Lung (tissue), 10 donors: ENCODE results near the gene POTEJ. TPM values are rescaled to one million over a fixed set of nuclear protein-coding genes. Genes with fewer than 3 reads are reported as not detected.
"Not testable (repeated sequence)": the region's sequence is repeated elsewhere in the genome, so short reads cannot be mapped to it uniquely, and the experiment has no call there.

Source experiments
- ATAC-seq: fragments of 200-7000 bp; cut with Tn5 transposase; one replicate; pipeline ENCODE4 v1.9.1; 2020; ENCODE audit warnings: moderate number of reproducible peaks; ENCODE audit not compliant: insufficient read depth, low FRiP score
- DNase-seq, 3 donors: peaks; one replicate each; pipeline ENCODE4 v3.0.0-alpha.2; 2013 to 2017
- H3K27ac ChIP-seq, 2 donors: one replicate each; pipeline ENCODE4 v1.5.1; 2013; ENCODE audit warnings: mild to moderate bottlenecking in 2 of 2, moderate library complexity in 2 of 2, control low read depth in 1 of 2, inconsistent platforms in 1 of 2, low read depth in 1 of 2, low read length in 1 of 2
- H3K27me3 ChIP-seq, 3 donors: one replicate each; pipeline ENCODE4 v1.5.1; 2013; ENCODE audit warnings: low read length in 2 of 3; ENCODE audit not compliant: control insufficient read depth in 3 of 3, insufficient read depth in 3 of 3
- H3K36me3 ChIP-seq, 4 donors: one replicate each; pipeline ENCODE4 v1.5.1; 2013; ENCODE audit warnings: low read length in 4 of 4, mild to moderate bottlenecking in 1 of 4, moderate library complexity in 1 of 4; ENCODE audit not compliant: control insufficient read depth in 4 of 4, insufficient read depth in 4 of 4
- H3K4me1 ChIP-seq, 5 donors: one replicate each; pipeline ENCODE4 v1.5.1; 2013; ENCODE audit warnings: low read length in 5 of 5, mild to moderate bottlenecking in 2 of 5, moderate library complexity in 1 of 5; ENCODE audit not compliant: control insufficient read depth in 5 of 5, insufficient read depth in 5 of 5
- H3K4me3 ChIP-seq: one replicate; pipeline ENCODE4 v1.5.1; 2013; ENCODE audit warnings: mild to moderate bottlenecking, control low read depth, moderate library complexity
- H3K9ac ChIP-seq, 2 donors: one replicate each; pipeline ENCODE4 v1.5.1; 2013; ENCODE audit warnings: low read length in 2 of 2, control low read depth in 1 of 2; ENCODE audit not compliant: insufficient read depth in 1 of 2
- H3K9me3 ChIP-seq, 4 donors: one replicate each; pipeline ENCODE4 v1.5.1; 2013; ENCODE audit warnings: low read length in 3 of 4, mild to moderate bottlenecking in 1 of 4, moderate library complexity in 1 of 4; ENCODE audit not compliant: control insufficient read depth in 4 of 4, insufficient read depth in 3 of 4
- WGBS, 2 donors: extraction: QIAGEN DNeasy Blood & Tissue Kit; methylation state at CpG; one replicate each; pipeline ENCODE4 v1.1.7; 2013; 5-methylcytosine and 5-hydroxymethylcytosine counted together
- polyA plus RNA-seq, 2 donors: library from polyadenylated mRNA; stranded (reverse); fragments of 200-250 nt; gene quantifications; one replicate each; pipeline ENCODE4 v1.2.1, GENCODE V29; 2013
- total RNA-seq, 2 donors: library from RNA; depleted of rRNA in 1 of 2; stranded (reverse); fragments of >200 nt in 1 of 2; gene quantifications; one replicate each; pipeline ENCODE4 v1.2.1, GENCODE V29; 2014 to 2021
- donor health status: Bipolar disorder and iron deficiency.
- donor health status: healthy.
- donor health status: DM: yes; HTN: yes; CAD: no.

The POTEJ gene
- total and polyA plus RNA-seq, 4 donors, result 0.09 to 1.8 TPM; not detected in 2

DNA sequence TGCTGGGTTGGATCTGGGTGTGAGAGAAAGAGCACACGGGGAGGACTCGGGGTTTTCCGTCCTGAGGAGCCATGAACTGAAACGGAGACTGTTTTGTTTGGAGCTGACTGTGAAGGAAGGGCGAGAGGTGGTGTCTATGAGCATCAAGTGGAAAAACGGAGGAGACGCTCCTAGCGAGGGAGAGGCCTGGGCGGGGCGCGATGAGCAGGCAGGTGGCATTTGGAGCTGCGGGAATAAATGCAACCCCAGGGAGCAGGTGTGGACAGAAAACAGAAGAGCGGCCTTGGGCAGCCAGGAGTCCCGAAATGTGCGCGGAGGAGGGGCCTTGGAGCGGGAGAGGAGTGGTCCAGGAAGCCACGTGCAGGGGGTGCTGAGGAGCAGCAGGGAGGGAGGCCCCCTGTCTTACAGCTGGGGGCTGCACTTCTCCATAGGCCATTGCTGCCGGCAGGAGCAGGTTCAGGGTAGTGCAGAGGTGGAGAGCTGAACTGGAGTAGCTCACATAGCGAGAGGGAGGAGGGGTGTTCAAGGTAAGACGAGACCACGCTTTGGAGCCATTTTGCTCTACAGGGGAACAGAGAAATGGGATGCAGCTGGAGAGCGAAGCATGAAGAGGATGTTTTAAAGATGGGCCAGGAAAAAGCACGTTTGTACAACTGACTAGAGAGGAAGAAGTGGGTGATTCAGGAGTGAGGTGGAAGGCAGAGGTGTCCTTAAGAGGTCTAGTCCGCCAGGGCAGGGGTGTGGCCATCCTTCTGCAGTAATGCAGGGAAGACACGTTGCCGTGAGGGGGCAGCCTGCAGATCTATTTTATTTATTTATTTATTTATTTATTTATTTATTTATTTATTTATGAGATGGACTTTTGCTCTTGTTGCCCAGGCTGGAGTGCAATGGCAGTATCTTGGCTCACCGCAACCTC is 2.0 kb upstream of the POTEJ start:
- not testable (repeated sequence) for H3K27ac ChIP-seq, H3K9me3 ChIP-seq, ATAC-seq, H3K27me3 ChIP-seq, H3K36me3 ChIP-seq, H3K4me1 ChIP-seq, H3K9ac ChIP-seq, H3K4me3 ChIP-seq, DNase-seq
- 48 to 58% methylated on average over 3 to 4 of the region's 28 CpGs for WGBS, 2 donors

DNA sequence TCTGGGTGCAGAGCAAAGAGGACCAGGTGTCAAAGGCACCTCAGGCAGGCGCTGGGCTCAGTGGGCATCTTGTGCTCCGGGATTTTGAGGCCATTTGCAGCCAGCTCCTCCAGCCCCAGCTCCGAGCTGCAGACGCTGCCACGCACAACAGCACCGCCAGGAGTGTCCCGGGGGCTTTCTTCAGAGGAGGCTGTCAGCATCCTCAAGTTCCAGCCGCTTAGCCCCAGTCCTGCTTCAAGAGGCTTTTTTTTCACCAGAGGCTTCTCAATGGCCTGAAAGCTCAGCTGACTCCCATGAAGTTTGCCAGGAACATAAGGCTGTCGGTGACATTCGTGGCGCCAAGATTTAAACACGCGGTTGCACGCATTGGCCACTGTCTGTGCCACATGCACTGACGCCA is 754 bp upstream of the POTEJ start:
- not testable (repeated sequence) for ATAC-seq, H3K27me3 ChIP-seq, H3K9me3 ChIP-seq, H3K4me1 ChIP-seq, DNase-seq, H3K4me3 ChIP-seq, H3K9ac ChIP-seq, H3K27ac ChIP-seq, H3K36me3 ChIP-seq
- WGBS, 2 donors, result 83 to 93% methylated on average over 13 of the region's 15 CpGs

DNA sequence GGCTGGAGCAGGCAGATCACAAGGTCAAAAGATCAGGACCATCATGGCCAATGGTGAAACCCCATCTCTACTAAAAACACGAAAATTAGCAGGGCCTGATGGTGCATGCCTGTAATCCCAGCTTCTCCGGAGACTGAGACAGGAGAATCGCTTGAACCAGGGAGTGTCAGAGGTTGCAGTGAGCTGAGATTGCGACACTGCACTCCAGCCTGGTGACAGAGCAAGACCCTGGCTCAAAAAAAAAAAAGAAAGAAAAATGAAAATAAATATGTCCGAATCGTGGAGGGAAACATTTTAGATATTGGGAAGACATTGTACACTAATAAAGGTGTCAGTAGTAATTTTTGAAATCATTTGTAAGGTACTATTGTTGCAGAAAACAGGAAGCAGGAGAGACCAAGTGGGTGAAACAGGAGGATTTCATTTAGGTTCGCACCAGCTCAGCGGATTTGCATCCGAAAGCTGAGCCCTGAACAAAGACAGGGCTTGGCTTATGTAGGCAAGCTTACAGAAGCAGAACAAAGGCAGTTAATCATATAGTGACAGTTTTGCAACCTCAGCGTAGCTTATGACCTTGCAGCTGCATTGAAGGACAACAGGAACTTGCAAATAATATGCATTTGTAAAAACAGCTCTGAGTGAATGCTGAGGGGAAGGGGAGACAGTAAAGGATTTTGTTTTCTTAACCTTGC is 17.7 kb downstream of the POTEJ start:
- not testable (repeated sequence) for H3K4me1 ChIP-seq, H3K9me3 ChIP-seq, H3K27me3 ChIP-seq, H3K4me3 ChIP-seq, H3K9ac ChIP-seq, H3K27ac ChIP-seq, H3K36me3 ChIP-seq, DNase-seq, ATAC-seq
- WGBS, 2 donors, result 85 to 88% methylated on average over 9 of the region's 10 CpGs

DNA sequence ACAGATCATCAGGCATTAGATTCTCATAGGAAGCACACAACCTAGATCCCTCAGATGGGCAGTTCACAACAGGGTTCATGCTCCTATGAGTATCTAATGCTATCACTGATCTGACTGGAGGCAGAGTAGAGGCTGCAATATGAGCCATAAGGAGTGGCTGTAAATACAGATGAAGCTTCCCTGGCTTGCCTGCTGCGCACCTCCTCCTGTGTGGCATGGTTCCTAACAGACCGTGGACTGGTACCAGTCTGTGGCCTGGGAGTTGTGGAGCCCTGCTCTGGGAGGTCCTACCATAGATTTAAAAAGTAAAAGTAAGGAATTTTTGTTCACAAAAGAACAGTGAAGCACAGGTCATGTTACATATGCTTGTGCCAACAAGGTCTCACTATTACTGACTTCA is 27.7 kb downstream of the POTEJ start:
- H3K36me3 ChIP-seq, H3K4me3 ChIP-seq, H3K27ac ChIP-seq, H3K9me3 ChIP-seq, H3K9ac ChIP-seq, H3K4me1 ChIP-seq, H3K27me3 ChIP-seq, DNase-seq, ATAC-seq: not testable (repeated sequence)
- WGBS, 2 donors, result 81 to 100% methylated on average over 2 of the region's 2 CpGs

DNA sequence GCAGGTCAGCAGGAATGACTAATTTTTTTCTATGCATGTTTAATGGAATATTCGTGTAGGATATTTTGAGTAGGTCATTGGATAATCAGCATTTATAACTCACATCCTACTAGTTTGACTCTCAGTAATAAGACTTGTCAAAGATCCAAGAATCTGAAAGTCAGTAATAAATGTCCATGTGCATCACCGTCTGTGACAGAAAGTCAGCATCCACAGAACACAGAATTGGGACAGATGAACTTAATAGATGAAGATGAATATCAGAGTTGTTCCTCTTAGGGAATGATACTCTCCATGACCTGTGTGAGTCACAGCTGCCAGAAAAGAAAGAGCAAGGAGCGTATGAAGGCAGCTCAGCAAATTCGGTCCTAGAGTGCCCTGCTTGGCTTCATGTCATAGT is 30.4 kb downstream of the POTEJ start:
- not testable (repeated sequence) for H3K36me3 ChIP-seq, H3K27ac ChIP-seq, DNase-seq, H3K9ac ChIP-seq, H3K4me3 ChIP-seq, H3K4me1 ChIP-seq, ATAC-seq, H3K27me3 ChIP-seq, H3K9me3 ChIP-seq
- WGBS, 2 donors, result 69 to 78% methylated on average over 4 of the region's 4 CpGs

DNA sequence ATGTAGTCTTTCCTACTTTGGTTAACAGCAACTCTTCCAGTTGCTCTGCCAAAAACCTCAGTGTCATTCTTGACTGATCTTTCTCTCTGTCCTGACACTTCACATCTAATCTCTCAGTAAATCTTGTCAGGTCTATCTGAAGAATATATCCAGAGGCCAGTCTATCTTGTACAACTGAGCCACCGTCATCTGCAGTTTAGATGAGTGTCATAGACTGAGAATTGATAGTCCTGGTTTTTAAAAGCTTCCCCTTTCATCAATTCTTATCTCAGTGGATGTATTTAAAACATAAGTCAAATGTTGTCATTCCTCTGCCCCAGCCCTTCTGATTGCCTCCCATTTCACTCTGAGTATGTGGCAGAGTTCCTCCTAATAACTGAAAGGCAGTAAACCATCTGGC is 38.0 kb downstream of the POTEJ start:
- not testable (repeated sequence) for H3K36me3 ChIP-seq, ATAC-seq, H3K9me3 ChIP-seq, H3K4me1 ChIP-seq, H3K4me3 ChIP-seq, H3K27me3 ChIP-seq, H3K27ac ChIP-seq, H3K9ac ChIP-seq, DNase-seq
- 9 to 26% methylated on average over 1 of the region's 1 CpG for WGBS, 2 donors

DNA sequence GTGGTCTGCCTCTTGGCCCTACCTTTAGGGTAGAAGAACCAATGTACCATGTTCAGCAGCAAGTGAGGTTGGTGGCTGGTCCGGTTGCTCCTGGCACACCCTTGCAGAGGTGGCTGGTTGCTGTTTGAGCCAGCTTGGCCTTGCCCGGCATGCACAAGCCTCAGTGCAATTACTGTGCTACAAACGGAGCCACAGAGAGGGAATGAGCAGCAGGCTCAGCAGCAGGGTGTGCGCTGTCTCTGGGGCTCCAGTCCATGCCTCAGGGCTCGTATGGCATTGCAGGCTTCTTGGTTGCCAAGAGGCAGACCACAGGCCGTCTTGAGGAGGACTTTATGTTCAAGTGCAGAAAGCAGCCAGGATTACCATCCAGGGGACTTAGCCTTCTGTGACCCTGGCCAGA is 53.3 kb downstream of the POTEJ start:
- not testable (repeated sequence) for H3K4me3 ChIP-seq, H3K4me1 ChIP-seq, ATAC-seq, H3K27me3 ChIP-seq, H3K36me3 ChIP-seq, H3K27ac ChIP-seq, DNase-seq, H3K9ac ChIP-seq, H3K9me3 ChIP-seq
- WGBS, 2 donors, result 87 to 90% methylated on average over 6 of the region's 6 CpGs

DNA sequence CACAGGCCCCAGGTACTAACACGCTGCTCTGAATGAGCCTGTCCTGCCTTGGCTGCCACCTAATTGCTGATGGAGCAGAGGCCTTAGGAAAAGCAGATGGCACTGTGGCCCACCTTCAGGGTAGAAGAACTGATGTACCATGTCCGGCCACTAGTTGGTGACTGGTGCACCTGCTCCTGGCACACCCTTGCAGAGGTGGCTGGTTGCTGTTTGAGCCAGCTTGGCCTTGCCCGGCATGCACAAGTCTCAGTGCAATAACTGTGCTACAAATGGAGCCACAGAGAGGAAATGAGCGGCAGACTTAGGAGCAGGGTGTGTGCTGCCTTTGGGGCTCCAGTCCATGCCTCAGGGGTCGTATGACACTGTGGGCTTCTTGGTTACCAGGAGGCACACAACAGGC is 54.4 kb downstream of the POTEJ start:
- WGBS, 2 donors, result 86 to 90% methylated on average over 5 of the region's 5 CpGs
- H3K4me1 ChIP-seq, H3K36me3 ChIP-seq, DNase-seq, H3K9me3 ChIP-seq, H3K27ac ChIP-seq, H3K9ac ChIP-seq, ATAC-seq, H3K4me3 ChIP-seq, H3K27me3 ChIP-seq: not testable (repeated sequence)
